Measurements from ENCODE around the gene DHX15. TPM values are rescaled to one million over a fixed set of nuclear protein-coding genes. Genes with fewer than 3 reads are reported as not detected.

DHX15 gene
- total RNA-seq, 1 experiment from 2014 or later: 229 TPM

GRCh38 chr4:24535399-24535798 lies 49.0 kb downstream of the DHX15 start:
- Histone ChIP-seq H3K36me3 (ENCODE audit: low read depth, low read length) (peaks cover 61% of the 10 kb centered on the region), H3K27me3 (ENCODE audit: low read length) (no peaks in the 10 kb centered on the region), H3K9me2 (replicated peaks; ENCODE audit: low read length) (no peaks in the 10 kb centered on the region), H3K4me1 (ENCODE audit: insufficient read depth, low read length) (no peaks in the 10 kb centered on the region), H3K4me3 (ENCODE audit: low read length) (no peak overlapping the region), H3K4me2 (ENCODE audit: low read length) (no peak overlapping the region), H3K9me3 (ENCODE audit: low read length) (no peaks in the 10 kb centered on the region), H3F3A (ENCODE audit: low read length, unreplicated experiment) (no peaks in the 10 kb centered on the region), H3K27ac (ENCODE audit: low read length) (no peak overlapping the region), H2AFZ (ENCODE audit: low read length) (no peak overlapping the region), H3K9ac (ENCODE audit: low read length) (no peak overlapping the region), H3K79me2 (ENCODE audit: low read length) (peaks cover 55% of the 10 kb centered on the region), H4K20me1 (ENCODE audit: low read length) (peaks cover 24% of the 10 kb centered on the region; the same call in 1 of the 2 replicates)
- TF ChIP-seq EZH2 (IDR thresholded peaks at IDR 0.05; ENCODE audit: low read length, unreplicated experiment) (no peak), EZH2phosphoT487 (IDR thresholded peaks at IDR 0.05; ENCODE audit: borderline replicate concordance, low read length) (no peak), CTCF (conservative IDR thresholded peaks at IDR 0.05; ENCODE audit: low read depth, low read length) (no peak)
- ChIA-PET POLR2A (ENCODE audit: unreplicated experiment) (no interaction called here), CTCF (no interaction called here)
- DNase-seq (no peak), ATAC-seq (no peak)
- BruUV-seq (replicated peaks): no TSS peak
- intact Hi-C loops (cut with micrococcal nuclease): no loop called here

- peaks cover 37% of the 10 kb centered on the region for H3K79me2 ChIP-seq (ENCODE audit: low read length)
- ChIA-PET POLR2A (ENCODE audit: unreplicated experiment) (no interaction called here), CTCF (no interaction called here)
- H4K20me1 ChIP-seq (ENCODE audit: low read length): peaks cover 10% of the 10 kb centered on the region; the same call in 1 of the 2 replicates
- TF ChIP-seq CTCF (conservative IDR thresholded peaks at IDR 0.05; ENCODE audit: low read depth, low read length) (no peak), EZH2 (IDR thresholded peaks at IDR 0.05; ENCODE audit: low read length, unreplicated experiment) (no peak), EZH2phosphoT487 (IDR thresholded peaks at IDR 0.05; ENCODE audit: borderline replicate concordance, low read length) (no peak)
- no peak overlapping the region for H3K4me2 ChIP-seq (ENCODE audit: low read length)
- no peaks in the 10 kb centered on the region for H3F3A ChIP-seq (ENCODE audit: low read length, unreplicated experiment)
- H3K9me2 ChIP-seq (replicated peaks; ENCODE audit: low read length): no peaks in the 10 kb centered on the region
- H3K27ac ChIP-seq (ENCODE audit: low read length): no peak overlapping the region
- ATAC-seq (peak; percentile 51), DNase-seq (peak; percentile 32)
- no peaks in the 10 kb centered on the region for H3K4me1 ChIP-seq (ENCODE audit: insufficient read depth, low read length)
- no peak overlapping the region for H3K9ac ChIP-seq (ENCODE audit: low read length)
- H3K9me3 ChIP-seq (ENCODE audit: low read length): no peaks in the 10 kb centered on the region
- H3K27me3 ChIP-seq (ENCODE audit: low read length): no peaks in the 10 kb centered on the region
- peaks cover 57% of the 10 kb centered on the region for H3K36me3 ChIP-seq (ENCODE audit: low read depth, low read length)
- H3K4me3 ChIP-seq (ENCODE audit: low read length): no peak overlapping the region
- intact Hi-C loops (cut with micrococcal nuclease): no loop called here
- BruUV-seq (replicated peaks): no TSS peak
- no peak overlapping the region for H2AFZ ChIP-seq (ENCODE audit: low read length)
Observed at GRCh38 chr4:24533364-24533763, 51.0 kb downstream of the DHX15 start.

GRCh38 chr4:24529555-24529954 lies 54.8 kb downstream of the DHX15 start:
- peaks cover 60% of the 10 kb centered on the region for H3K36me3 ChIP-seq (ENCODE audit: low read depth, low read length)

More at GRCh38 chr4:24529555-24529954, 54.8 kb downstream of the DHX15 start:
- Histone ChIP-seq H2AFZ (ENCODE audit: low read length) (no peak overlapping the region), H3K9me2 (replicated peaks; ENCODE audit: low read length) (no peaks in the 10 kb centered on the region), H3K9ac (ENCODE audit: low read length) (no peak overlapping the region), H3K27ac (ENCODE audit: low read length) (no peak overlapping the region), H3K4me3 (ENCODE audit: low read length) (no peak overlapping the region), H3K79me2 (ENCODE audit: low read length) (peaks cover 9% of the 10 kb centered on the region; the same call in 1 of the 2 replicates), H3K4me1 (ENCODE audit: insufficient read depth, low read length) (no peaks in the 10 kb centered on the region), H3F3A (ENCODE audit: low read length, unreplicated experiment) (no peaks in the 10 kb centered on the region), H3K4me2 (ENCODE audit: low read length) (no peak overlapping the region), H3K9me3 (ENCODE audit: low read length) (no peaks in the 10 kb centered on the region), H4K20me1 (ENCODE audit: low read length) (0 out of 2 replicates have a peak, but pooled peaks cover 3% of the 10 kb centered on the region), H3K27me3 (ENCODE audit: low read length) (no peaks in the 10 kb centered on the region)
- TF ChIP-seq CTCF (conservative IDR thresholded peaks at IDR 0.05; ENCODE audit: low read depth, low read length): no peak
- TF ChIP-seq EZH2 (IDR thresholded peaks at IDR 0.05; ENCODE audit: low read length, unreplicated experiment): no peak
- no peak for TF ChIP-seq EZH2phosphoT487 (IDR thresholded peaks at IDR 0.05; ENCODE audit: borderline replicate concordance, low read length)
- DNase-seq (no peak), ATAC-seq (no peak)
- POLR2A ChIA-PET (ENCODE audit: unreplicated experiment): no interaction called here
- no TSS peak for BruUV-seq (replicated peaks)
- intact Hi-C loops (cut with micrococcal nuclease): no loop called here
- CTCF ChIA-PET: no interaction called here

Measured in PC-3 (cell line).